GM18505 (cell line): ENCODE data around the gene MGAT5.

Experiments
- ATAC-seq: cut with Tn5 transposase; IDR thresholded peaks from one replicate; pipeline ENCODE4 v1.9.1; 2021; ENCODE audit not compliant: unreplicated experiment
- POLR2A ChIP-seq: IDR thresholded peaks from 4 replicates; pipeline ENCODE4 v1.6.1; 2011; ENCODE audit warnings: borderline replicate concordance; ENCODE audit not compliant: insufficient read depth, insufficient read length; ENCODE audit errors: extremely low read depth

MGAT5 gene

GRCh38 chr2:134253804-134254203, at the start of gene MGAT5:
MGAT5 (plus strand) TSS chr2:134254072; CDS start chr2:134254404, 332 bp downstream.
- ATAC-seq: peak; percentile 12
- TF ChIP-seq POLR2A: no peak

GRCh38 chr2:134205087-134205486, 48.8 kb upstream of the MGAT5 start:
- TF ChIP-seq POLR2A: no peak
- ATAC-seq: no peak

- no peak for TF ChIP-seq POLR2A
- peak; percentile 57 for ATAC-seq
Observed at GRCh38 chr2:134206031-134206430, 47.8 kb upstream of the MGAT5 start.

- no peak for ATAC-seq
- no peak for TF ChIP-seq POLR2A
Observed at GRCh38 chr2:134206573-134206972, 47.3 kb upstream of the MGAT5 start.

- ATAC-seq: peak; percentile 54
- no peak for TF ChIP-seq POLR2A
Observed at GRCh38 chr2:134207589-134208209, 46.2 kb upstream of the MGAT5 start.

- TF ChIP-seq POLR2A: no peak
- no peak for ATAC-seq
Observed at GRCh38 chr2:134208825-134209224, 45.0 kb upstream of the MGAT5 start.

- ATAC-seq: no peak
- TF ChIP-seq POLR2A: no peak
Observed at GRCh38 chr2:134212746-134213145, 41.1 kb upstream of the MGAT5 start.

- no peak for TF ChIP-seq POLR2A
- no peak for ATAC-seq
Observed at GRCh38 chr2:134216152-134216829, 37.6 kb upstream of the MGAT5 start.

GRCh38 chr2:134217351-134217750, 36.5 kb upstream of the MGAT5 start:
- no peak for ATAC-seq

GRCh38 chr2:134217924-134218323, 35.9 kb upstream of the MGAT5 start:
- peak; percentile 58 for ATAC-seq
- TF ChIP-seq POLR2A: no peak

More at GRCh38 chr2:134217351-134217750, 36.5 kb upstream of the MGAT5 start:
- no peak for TF ChIP-seq POLR2A

GRCh38 chr2:134218414-134218813, 35.5 kb upstream of the MGAT5 start:
- peak; percentile 48 for ATAC-seq
- TF ChIP-seq POLR2A: no peak

- peak; percentile 53 for ATAC-seq
- TF ChIP-seq POLR2A: no peak
Observed at GRCh38 chr2:134218930-134219658, 34.8 kb upstream of the MGAT5 start.

GRCh38 chr2:134220344-134220974, 33.4 kb upstream of the MGAT5 start:
- ATAC-seq: no peak
- TF ChIP-seq POLR2A: no peak
